K562 (cell line): ENCODE measurements around the gene MEOX1. TPM values are rescaled to one million over a fixed set of nuclear protein-coding genes. Genes with fewer than 3 reads are reported as not detected.

ENCODE experiments used
- ATAC-seq: fragments of 200-7000 bp; cut with Tn5 transposase; 3 replicates; pipeline ENCODE4 v1.9.1; 2020; ENCODE audit warnings: moderate library complexity
- BruUV-seq: library from RNA; stranded (reverse); fragments of 400-500 nt; replicated peaks from 2 replicates; lab custom pipeline; 2021; lab: Mats Ljungman, UMichigan
- CTCF ChIA-PET: fragments of 300-600 bp; formaldehyde crosslinking; extraction: SDS; loops from one replicate; lab custom pipeline; 2021; ENCODE audit warnings: low intra/inter-chr PET ratio; lab: Yijun Ruan, JAX
- POLR2A ChIA-PET: fragments of 300-600, 350-650 bp; sonication (Branson Sonifier 250); formaldehyde crosslinking; extraction: SDS; loops from one replicate; lab custom pipeline; 2021; ENCODE audit warnings: antibody characterized with exemption, inconsistent platforms; lab: Yijun Ruan, JAX
- DNase-seq, 4 experiments: peaks; one replicate each; pipeline versions ENCODE4 v3.0.0 to v3.0.0-alpha.2; 2011 to 2018; ENCODE audit warnings: low spot score in 3 of 4, mixed read lengths in 3 of 4; ENCODE audit errors: extremely low read depth in 1 of 4
- FAIRE-seq: peaks from 2 replicates; lab custom pipeline; 2011; peaks lifted over from hg19 to GRCh38; lab: Jason Lieb, UNC
- H2AFZ ChIP-seq: 2 replicates; pipeline ENCODE4 v1.6.0; 2011; ENCODE audit warnings: low read depth, low read length, control low read depth, inconsistent platforms
- H3K27ac ChIP-seq: fragments of 200-600 bp; 3 replicates; pipeline ENCODE4 v1.8.0; 2011; ENCODE audit warnings: low read depth, mild to moderate bottlenecking, control low read depth, inconsistent platforms, low read length, moderate library complexity, mixed read lengths; ENCODE audit errors: extremely low read depth
- H3K27me3 ChIP-seq, 2 experiments: fragments of 300-600 bp in 1 of 2; 2 replicates in 1 of 2; 3 replicates in 1 of 2; pipeline versions ENCODE4 v1.6.0 to v1.8.0; 2011; ENCODE audit warnings: inconsistent platforms in 2 of 2, low read length in 2 of 2, mild to moderate bottlenecking in 1 of 2, mixed read lengths in 1 of 2, moderate library complexity in 1 of 2; ENCODE audit not compliant: control insufficient read depth in 2 of 2, insufficient read depth in 2 of 2
- H3K36me3 ChIP-seq: fragments of 300-600 bp; 3 replicates; pipeline ENCODE4 v1.8.0; 2011; ENCODE audit warnings: mild to moderate bottlenecking, low read length, inconsistent platforms; ENCODE audit not compliant: control insufficient read depth, insufficient read depth
- H3K4me1 ChIP-seq, 2 experiments: fragments of 200-600 bp in 1 of 2; replicated peaks in 1 of 2; 2 replicates in 1 of 2; 3 replicates in 1 of 2; pipeline versions ENCODE4 v1.5.1 to v1.8.0; 2011; ENCODE audit warnings: inconsistent platforms in 2 of 2, low read length in 2 of 2, mild to moderate bottlenecking in 1 of 2, mixed read lengths in 1 of 2, moderate library complexity in 1 of 2; ENCODE audit not compliant: control insufficient read depth in 2 of 2, insufficient read depth in 2 of 2
- H3K4me2 ChIP-seq: 2 replicates; pipeline ENCODE4 v1.6.1; 2011; ENCODE audit warnings: low read length, control low read depth, inconsistent platforms, mixed read lengths; ENCODE audit not compliant: insufficient read depth
- H3K4me3 ChIP-seq: fragments of 200-600 bp; sonication (generic), shearing (Covaris generic); 2 replicates; pipeline ENCODE4 v1.5.1; 2016; ENCODE audit warnings: control low read depth, inconsistent platforms
- H3K79me2 ChIP-seq: fragments of 200-600 bp; 3 replicates; pipeline ENCODE4 v1.8.0; 2011; ENCODE audit warnings: low read length, inconsistent platforms; ENCODE audit not compliant: control insufficient read depth, insufficient read depth
- H3K9ac ChIP-seq, 2 experiments: 2 replicates each; pipeline versions ENCODE4 v1.6.0 to v1.6.1; 2011; ENCODE audit warnings: low read depth in 2 of 2, low read length in 2 of 2, control low read depth in 1 of 2, inconsistent platforms in 1 of 2, mild to moderate bottlenecking in 1 of 2, mixed read lengths in 1 of 2; ENCODE audit not compliant: insufficient read depth in 1 of 2
- H3K9me1 ChIP-seq: one replicate; pipeline ENCODE4 v1.6.0; 2011; ENCODE audit warnings: inconsistent platforms, mild to moderate bottlenecking, low read length, moderate library complexity; ENCODE audit not compliant: control insufficient read depth, insufficient read depth
- H3K9me3 ChIP-seq: replicated peaks from 2 replicates; pipeline ENCODE4 v1.5.1; 2011; ENCODE audit warnings: low read depth, low read length, inconsistent platforms; ENCODE audit not compliant: control insufficient read depth, insufficient read depth
- H4K20me1 ChIP-seq: replicated peaks from 2 replicates; pipeline ENCODE4 v1.6.1; 2011; ENCODE audit warnings: low read length, inconsistent platforms, mixed read lengths; ENCODE audit not compliant: control insufficient read depth, insufficient read depth
- BDP1 ChIP-seq: IDR thresholded peaks from 3 replicates; pipeline ENCODE4 v1.6.1; 2011; ENCODE audit not compliant: insufficient read length, insufficient read depth
- ETS2 ChIP-seq: IDR thresholded peaks from 2 replicates; pipeline ENCODE4 v1.6.1; 2016; ENCODE audit warnings: borderline replicate concordance, missing genetic modification characterization, mild to moderate bottlenecking, moderate library complexity, missing compliant biosample characterization; ENCODE audit not compliant: poor library complexity, severe bottlenecking
- MIER1 ChIP-seq: fragments of 450-650 bp; IDR thresholded peaks from 2 replicates; pipeline ENCODE4 v1.6.1; 2016; ENCODE audit warnings: antibody characterized with exemption, mild to moderate bottlenecking, low read depth
- ZBTB8A ChIP-seq: fragments of 450-650 bp; IDR thresholded peaks from 2 replicates; pipeline ENCODE4 v1.6.1; 2018; ENCODE audit warnings: mild to moderate bottlenecking, moderate library complexity; ENCODE audit not compliant: partially characterized antibody
- ZFP1 ChIP-seq: fragments of 450-650 bp; formaldehyde crosslinking; IDR thresholded peaks from 2 replicates; pipeline ENCODE4 v1.4.0; 2020; ENCODE audit warnings: mild to moderate bottlenecking, mixed read lengths
- ZNF143 ChIP-seq: sonication (generic); formaldehyde crosslinking; IDR thresholded peaks from 2 replicates; pipeline ENCODE4 v1.9.0; 2022; ENCODE audit warnings: mild to moderate bottlenecking, missing genetic modification reagents
- ZNF324 ChIP-seq: fragments of 250-450 bp; sonication (Bioruptor Pico); IDR thresholded peaks from 2 replicates; pipeline ENCODE4 v1.4.0; 2020; ENCODE audit warnings: mild to moderate bottlenecking
- ZSCAN32 ChIP-seq: fragments of 450-650 bp; formaldehyde crosslinking; IDR thresholded peaks from 2 replicates; pipeline ENCODE4 v1.4.0; 2020; ENCODE audit warnings: mild to moderate bottlenecking, moderate library complexity
- in situ Hi-C: fragments of 300-500 bp; cut with MboI; formaldehyde crosslinking; loops from 4 replicates; pipeline ENCODE4 v1.15.0; 2018; ENCODE audit warnings: inconsistent platforms, mixed read lengths
- intact Hi-C: fragments of 100-400 bp; cut with micrococcal nuclease; formaldehyde crosslinking; loops from 2 replicates; pipeline ENCODE4 v1.14.2; 2022
- polyA plus RNA-seq, 8 experiments: library from polyadenylated mRNA; depleted of rRNA in 4 of 8; stranded (reverse) in 5 of 8; unstranded in 3 of 8; fragments of >200 nt; fragmentation: Nextera tagmentation in 2 of 8; fragmentation: Illumina TruSeq in 1 of 8; extraction: Ambion mirVana in 2 of 8; extraction: Trizol in 1 of 8; gene quantifications; 2 replicates each; pipeline versions ENCODE4 v1.2.1 to v1.2.3, GENCODE V29; 2011 to 2014; ENCODE audit warnings: inconsistent platforms in 1 of 8, missing spikeins in 1 of 8
- total RNA-seq, 7 experiments: library from RNA; depleted of rRNA in 6 of 7; stranded (reverse); fragments of >200 nt in 6 of 7; fragmentation: Illumina TruSeq in 2 of 7; extraction: Trizol in 2 of 7; gene quantifications; 2 replicates each; pipeline versions ENCODE4 v1.2.1 to v1.2.3, GENCODE V29; 2011 to 2021; ENCODE audit warnings: low replicate concordance in 1 of 7
- TF ChIP-seq, protein P1 (sequence below), 2 experiments: fragments of 450-650 bp; IDR thresholded peaks; 2 replicates each; pipeline ENCODE4 v1.6.1; 2018; ENCODE audit warnings: mild to moderate bottlenecking in 2 of 2, low read depth in 1 of 2; ENCODE audit not compliant: partially characterized antibody in 2 of 2

MEOX1 gene
- total and polyA plus RNA-seq, 9 of the 15 experiments (the other 6 are each of a cell fraction or from before 2014, with no cell fraction given): not detected

DNA sequence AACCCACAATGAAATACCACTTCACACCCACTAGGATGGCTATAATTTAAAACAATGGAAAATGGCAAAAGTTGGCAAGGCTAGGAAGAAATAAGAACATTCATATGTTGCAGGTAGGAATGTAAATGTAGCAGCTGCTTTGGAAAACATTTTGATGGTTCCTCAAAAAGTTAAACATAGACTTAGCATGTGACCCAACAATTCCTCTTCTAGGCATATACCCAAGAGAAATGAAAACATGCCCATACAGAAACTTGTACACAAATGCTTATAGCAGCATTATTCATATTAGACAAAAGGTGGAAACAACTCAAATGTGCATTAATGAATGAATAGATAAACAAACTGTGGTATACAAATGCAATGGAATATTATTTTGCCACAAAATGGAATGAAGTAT lies 36.1 kb downstream of the MEOX1 start:
- no peaks in the 10 kb centered on the region for H3K79me2 ChIP-seq
- H3K4me3 ChIP-seq: no peak overlapping the region
- H2AFZ ChIP-seq: no peak overlapping the region
- POLR2A ChIA-PET: no interaction called here
- no peaks in the 10 kb centered on the region for H3K9me1 ChIP-seq
- H3K4me1 ChIP-seq: 0 out of 5 replicates have a peak, but pooled peaks cover 0 to 3% of the 10 kb centered on the region in 2 experiments
- H3K36me3 ChIP-seq: no peaks in the 10 kb centered on the region
- no peak overlapping the region for H3K4me2 ChIP-seq
- intact Hi-C loops: no loop called here
- no peak for FAIRE-seq
- H3K9me3 ChIP-seq: no peaks in the 10 kb centered on the region; the same call in 1 of the 2 replicates
- ATAC-seq: no peak
- H3K27me3 ChIP-seq: peaks cover 13 to 45% of the 10 kb centered on the region in 2 experiments
- CTCF ChIA-PET: no interaction called here
- BruUV-seq: no TSS peak
- no peak overlapping the region for H3K9ac ChIP-seq
- no peak overlapping the region for H3K27ac ChIP-seq
- DNase-seq: no peak
- in situ Hi-C loops: no loop called here
- H4K20me1 ChIP-seq: no peaks in the 10 kb centered on the region; the same call in 1 of the 2 replicates
- TF ChIP-seq ETS2 (tag): no peak
- TF ChIP-seq ZSCAN32 (CRISPR knock-in tag): no peak
- TF ChIP-seq BDP1: no peak
- TF ChIP-seq ZFP1 (CRISPR knock-in tag): no peak
- TF ChIP-seq ZNF143: no peak
- no peak for TF ChIP-seq ZNF324 (CRISPR knock-in tag)
- TF ChIP-seq, protein P1, sequence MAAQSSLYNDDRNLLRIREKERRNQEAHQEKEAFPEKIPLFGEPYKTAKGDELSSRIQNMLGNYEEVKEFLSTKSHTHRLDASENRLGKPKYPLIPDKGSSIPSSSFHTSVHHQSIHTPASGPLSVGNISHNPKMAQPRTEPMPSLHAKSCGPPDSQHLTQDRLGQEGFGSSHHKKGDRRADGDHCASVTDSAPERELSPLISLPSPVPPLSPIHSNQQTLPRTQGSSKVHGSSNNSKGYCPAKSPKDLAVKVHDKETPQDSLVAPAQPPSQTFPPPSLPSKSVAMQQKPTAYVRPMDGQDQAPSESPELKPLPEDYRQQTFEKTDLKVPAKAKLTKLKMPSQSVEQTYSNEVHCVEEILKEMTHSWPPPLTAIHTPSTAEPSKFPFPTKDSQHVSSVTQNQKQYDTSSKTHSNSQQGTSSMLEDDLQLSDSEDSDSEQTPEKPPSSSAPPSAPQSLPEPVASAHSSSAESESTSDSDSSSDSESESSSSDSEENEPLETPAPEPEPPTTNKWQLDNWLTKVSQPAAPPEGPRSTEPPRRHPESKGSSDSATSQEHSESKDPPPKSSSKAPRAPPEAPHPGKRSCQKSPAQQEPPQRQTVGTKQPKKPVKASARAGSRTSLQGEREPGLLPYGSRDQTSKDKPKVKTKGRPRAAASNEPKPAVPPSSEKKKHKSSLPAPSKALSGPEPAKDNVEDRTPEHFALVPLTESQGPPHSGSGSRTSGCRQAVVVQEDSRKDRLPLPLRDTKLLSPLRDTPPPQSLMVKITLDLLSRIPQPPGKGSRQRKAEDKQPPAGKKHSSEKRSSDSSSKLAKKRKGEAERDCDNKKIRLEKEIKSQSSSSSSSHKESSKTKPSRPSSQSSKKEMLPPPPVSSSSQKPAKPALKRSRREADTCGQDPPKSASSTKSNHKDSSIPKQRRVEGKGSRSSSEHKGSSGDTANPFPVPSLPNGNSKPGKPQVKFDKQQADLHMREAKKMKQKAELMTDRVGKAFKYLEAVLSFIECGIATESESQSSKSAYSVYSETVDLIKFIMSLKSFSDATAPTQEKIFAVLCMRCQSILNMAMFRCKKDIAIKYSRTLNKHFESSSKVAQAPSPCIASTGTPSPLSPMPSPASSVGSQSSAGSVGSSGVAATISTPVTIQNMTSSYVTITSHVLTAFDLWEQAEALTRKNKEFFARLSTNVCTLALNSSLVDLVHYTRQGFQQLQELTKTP (IDR thresholded peaks at IDR 0.05; ENCODE audit: low read depth in 1 of 2, partially characterized antibody in 2 of 2): no peak
- no peak for TF ChIP-seq ZBTB8A
- TF ChIP-seq MIER1: no peak
